NCI-H510A treated with DMSO at 0.1 percent for 48 hours (cell line): ENCODE measurements around the gene ZC3H12C.

Source experiments
- DNase-seq: peaks from one replicate; lab custom pipeline; 2025; lab: John Stamatoyannopoulos, UW

The ZC3H12C gene

GRCh38 chr11:110152199-110152598, 59.0 kb downstream of the ZC3H12C start:
- DNase-seq, result no peak

DNA sequence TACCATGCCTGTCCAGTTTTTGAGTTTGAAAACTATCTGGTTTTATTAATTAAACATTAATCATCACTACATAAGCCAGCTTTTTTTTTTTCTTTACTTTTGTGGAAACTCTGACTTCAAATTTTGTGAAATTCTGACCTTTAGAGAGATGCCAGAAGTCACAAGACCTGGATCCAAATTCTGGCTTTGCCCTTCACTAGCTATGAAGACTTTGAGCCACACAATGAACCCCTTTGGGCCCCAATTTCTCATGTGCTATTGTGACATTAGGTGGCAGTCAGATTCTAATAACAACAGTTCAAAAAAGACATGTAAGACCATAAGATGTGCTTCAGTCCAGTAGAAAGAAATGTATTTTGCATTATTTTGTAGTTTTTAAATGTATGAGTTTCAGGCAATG, 60.3 kb downstream of the ZC3H12C start:
- DNase-seq, result no peak

- DNase-seq, result no peak
Observed at GRCh38 chr11:110156503-110156902, 63.3 kb downstream of the ZC3H12C start.

DNA sequence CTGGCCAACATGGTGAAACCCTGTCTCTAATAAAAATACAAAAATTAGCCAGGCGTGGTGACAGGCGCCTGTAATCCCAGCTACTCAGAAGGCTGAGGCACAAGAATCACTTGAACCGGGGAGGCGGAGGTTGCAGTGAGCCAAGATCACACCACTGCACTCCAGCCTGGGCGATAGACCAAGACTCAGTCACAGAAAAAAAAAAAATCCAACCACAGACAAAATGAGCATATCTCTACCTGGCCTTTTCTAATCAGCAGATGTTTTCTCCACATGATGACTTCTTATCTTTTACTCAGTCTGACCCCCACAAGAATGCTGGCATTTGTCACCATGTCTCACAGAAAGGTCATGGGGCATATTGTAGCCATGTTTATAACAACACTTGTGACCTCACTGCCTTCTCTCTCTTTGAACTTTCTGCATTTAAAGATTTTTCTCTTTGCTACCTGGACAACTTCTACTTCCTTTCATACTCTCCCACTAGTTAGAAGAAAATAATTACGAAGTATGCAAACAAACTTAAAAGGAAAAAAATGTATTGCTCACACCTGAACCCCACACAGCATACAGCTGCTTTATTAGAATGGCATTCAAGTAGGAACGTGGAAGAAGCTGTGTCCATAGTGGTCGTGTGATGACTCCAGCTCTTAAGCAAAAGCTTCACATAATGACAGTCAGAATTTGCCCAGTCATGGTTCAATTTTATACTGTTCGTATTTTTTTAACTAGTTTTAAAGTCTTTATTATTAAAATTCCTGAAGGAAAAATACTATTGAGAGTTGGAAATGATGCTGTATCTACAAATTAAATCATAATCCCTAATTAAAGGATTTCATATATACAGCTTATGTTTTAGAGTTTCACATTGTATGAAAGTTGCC, 65.4 kb downstream of the ZC3H12C start:
- DNase-seq, result no peak

GRCh38 chr11:110159476-110159875, 66.3 kb downstream of the ZC3H12C start:
- no peak for DNase-seq

GRCh38 chr11:110160016-110160415, 66.8 kb downstream of the ZC3H12C start:
- no peak for DNase-seq

DNA sequence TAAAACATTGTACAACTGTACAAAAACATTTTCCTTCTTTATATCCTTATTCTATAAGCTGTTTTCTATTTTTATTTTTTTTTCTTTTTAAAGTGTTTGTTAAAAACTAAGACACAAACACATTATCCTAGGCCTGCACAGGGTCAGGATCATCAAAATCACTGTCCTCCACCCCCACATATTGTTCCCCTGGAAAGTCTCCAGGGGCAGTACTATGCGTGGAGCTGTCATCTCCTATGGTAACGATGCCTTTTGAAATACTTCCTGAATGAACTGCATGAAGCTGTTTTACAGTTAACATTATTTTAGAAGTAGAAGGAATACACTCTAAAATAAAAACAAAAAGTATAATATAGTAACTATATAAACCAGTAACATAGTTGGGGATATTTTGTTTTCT, 67.2 kb downstream of the ZC3H12C start:
- no peak for DNase-seq

DNA sequence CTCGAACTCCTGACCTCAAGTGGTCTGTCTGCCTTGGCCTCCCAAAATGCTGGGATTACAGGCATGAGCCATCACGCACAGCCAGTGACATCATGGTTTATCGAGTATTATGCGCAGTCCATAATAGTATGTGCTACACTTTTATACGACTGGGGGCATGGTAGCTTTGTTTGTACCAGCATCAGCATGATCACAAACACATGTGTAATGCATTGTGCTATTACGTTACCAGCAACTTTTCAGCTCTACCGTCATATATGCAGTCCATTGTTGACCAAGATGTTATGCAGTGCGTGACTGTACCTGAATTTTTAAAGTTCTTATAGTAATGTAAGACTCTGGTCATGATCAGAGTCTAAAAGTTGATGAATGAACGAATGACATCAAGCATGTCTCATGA, 67.9 kb downstream of the ZC3H12C start:
- DNase-seq, result no peak

- no peak for DNase-seq
Observed at GRCh38 chr11:110162216-110162615, 69.0 kb downstream of the ZC3H12C start.

DNA sequence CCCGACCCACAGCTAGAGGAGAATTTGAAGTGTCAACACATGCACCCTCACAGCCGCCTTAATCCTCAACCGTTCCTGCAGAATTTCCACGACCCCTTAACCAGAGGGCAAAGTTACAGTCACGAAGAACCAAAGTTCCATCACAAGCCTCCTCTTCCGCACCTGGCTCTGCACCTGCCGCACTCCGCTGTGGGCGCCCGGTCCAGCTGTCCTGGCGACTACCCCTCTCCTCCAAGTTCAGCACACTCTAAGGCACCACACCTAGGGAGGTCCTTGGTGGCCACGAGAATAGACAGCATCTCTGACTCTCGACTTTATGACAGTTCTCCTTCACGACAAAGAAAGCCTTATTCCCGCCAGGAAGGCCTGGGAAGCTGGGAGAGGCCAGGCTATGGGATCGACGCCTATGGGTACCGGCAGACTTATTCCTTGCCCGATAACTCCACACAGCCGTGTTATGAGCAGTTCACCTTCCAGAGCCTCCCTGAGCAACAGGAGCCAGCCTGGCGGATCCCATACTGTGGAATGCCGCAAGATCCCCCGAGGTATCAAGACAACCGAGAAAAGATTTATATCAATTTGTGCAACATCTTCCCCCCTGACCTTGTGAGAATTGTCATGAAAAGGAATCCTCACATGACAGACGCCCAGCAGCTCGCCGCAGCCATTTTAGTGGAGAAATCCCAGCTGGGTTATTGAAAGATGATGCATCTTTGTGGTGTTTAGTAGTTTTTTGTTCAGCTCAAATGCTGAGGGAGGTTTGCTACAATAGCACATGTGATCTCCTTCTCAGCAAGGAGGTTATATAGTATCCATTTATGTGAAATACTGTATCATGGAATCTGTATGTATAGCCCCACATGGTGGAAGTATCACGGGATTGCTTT, 72.1 kb downstream of the ZC3H12C start:
- DNase-seq, result no peak

DNA sequence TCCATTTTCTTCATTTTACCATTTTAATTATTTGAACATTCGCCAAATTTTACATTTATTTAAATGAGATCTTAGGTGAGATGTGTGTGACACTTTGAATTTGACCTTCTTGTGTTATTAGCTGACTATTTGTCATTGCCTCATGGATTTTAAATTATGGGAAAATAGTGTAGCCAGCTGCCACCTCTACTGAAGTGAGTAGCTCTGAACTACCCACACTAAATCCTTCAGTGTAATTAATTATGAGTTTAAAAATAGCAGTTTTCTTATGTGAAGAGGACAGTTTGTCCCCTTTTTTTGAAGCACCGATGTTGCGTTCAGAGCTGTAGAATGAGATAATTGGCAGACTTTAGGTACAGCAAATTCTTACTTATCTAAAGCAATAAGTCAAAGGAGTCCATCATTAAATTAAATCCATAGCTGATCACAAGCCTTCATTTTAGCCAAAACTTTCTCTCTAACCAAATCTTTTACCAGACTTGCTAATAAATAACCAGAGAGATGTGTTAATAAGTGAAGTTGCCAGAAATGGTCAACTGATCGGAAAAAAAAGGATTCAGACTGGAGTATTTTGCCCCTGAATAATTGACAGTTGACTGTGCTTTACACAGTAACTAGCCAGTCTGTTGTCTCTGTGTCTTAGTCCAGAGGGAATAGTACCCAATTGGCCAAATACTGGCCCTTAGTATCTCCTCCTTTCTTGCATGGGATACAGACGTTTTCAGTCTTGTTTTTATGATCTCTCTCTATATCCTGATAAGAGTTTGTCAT, 75.0 kb downstream of the ZC3H12C start:
- DNase-seq, result no peak

GRCh38 chr11:110169738-110170137, 76.5 kb downstream of the ZC3H12C start:
- DNase-seq, result no peak

GRCh38 chr11:110172468-110173065, 79.4 kb downstream of the ZC3H12C start:
- no peak for DNase-seq

DNA sequence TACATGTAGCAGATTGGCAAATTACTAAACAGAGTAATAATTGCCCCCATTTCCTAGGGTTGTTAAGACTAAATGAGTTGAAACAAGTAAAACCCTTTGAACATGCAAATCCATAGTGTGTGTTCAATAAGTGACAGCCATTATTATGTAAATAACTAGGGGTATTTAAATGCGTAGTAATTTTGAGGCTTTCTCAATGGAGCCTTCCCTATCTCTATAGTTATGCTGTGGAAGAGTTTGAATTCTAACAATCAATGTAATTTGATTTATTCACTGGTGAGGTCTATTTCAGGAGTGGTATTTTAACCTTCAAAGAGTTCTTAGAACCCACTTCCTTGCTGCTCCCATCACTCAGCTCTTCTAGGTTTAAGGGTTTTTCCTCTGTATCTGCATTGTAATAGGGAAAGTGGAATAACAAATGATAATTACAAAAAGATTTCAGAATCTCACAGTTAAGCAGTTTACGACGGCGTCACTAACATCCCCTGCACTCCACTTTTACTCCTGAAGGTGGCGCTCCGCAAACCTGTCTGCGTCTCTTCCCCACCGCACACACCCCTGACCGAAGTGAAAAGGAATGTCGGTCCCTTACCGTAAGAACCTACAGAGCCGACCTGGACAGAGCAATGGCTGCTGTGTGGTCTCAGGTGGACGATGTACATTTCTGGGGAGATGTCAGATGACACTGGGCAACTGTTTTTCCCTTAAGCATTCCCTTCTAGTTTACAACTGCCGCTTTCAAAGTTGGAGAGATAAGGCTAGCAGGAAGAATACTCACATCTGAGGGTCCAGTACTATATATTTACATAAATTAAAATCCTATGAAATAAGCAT, 80.8 kb downstream of the ZC3H12C start:
- DNase-seq, result no peak

GRCh38 chr11:110174645-110175310, 81.6 kb downstream of the ZC3H12C start:
- no peak for DNase-seq

- DNase-seq, result no peak
Observed at GRCh38 chr11:110176366-110177085, 83.3 kb downstream of the ZC3H12C start.

DNA sequence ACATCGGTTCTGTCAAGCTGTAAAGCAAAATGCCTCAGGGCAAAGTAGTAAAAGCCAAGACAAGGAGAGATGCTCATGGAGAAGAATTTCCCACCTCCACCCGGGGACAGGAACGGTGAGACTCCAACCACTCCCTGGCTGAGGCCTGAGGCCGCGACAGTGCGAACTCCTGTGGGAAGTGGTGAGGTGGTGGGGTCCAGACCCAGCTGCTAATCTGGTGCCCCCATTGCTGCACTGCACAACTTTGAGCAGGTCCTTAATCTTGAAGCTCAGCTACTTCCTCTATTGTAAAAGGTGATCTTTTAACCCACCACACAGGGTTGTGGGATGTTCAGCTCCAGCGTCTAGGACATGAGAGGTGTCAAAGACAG, 83.9 kb downstream of the ZC3H12C start:
- no peak for DNase-seq

DNA sequence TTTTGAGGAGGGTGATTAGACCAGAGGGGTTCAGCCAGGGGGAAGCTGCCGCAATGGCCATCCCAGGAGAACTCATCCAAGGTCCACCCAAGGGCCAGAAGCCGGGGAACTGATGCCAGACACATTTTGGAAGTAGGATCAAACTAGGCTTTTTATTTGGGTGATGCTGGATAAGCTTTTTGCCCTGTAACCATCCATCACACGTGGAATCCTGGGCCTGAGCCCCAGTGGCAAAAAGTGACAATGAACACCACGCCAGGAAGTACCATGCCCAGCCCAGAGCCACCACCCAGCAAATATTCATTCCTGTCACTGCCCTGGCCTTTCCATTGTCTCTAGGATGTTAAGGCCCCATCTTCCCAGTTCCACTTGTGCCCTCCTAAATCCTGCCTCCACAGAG, 85.9 kb downstream of the ZC3H12C start:
- no peak for DNase-seq

- DNase-seq, result no peak
Observed at GRCh38 chr11:110182886-110183285, 89.7 kb downstream of the ZC3H12C start.

DNA sequence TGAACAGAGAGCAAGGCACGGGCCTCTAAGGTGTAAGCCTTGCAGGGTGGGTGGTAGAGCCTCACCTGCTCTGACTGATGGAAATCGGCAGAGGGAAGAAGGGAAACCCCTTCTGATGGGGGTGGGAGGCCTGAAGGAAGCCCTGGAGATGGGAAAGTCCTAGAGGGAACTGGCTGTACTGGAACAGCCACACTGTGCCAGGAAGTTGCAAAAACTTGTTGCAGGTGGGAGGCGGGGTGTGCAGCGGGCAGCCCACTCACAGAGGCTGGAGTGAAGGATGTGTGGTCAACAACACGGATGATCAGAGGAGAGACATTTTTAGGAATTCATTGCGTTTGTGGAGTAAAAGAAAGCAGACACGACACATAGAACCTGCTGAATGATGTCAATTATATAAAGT, 91.3 kb downstream of the ZC3H12C start:
- no peak for DNase-seq
